ENCODE results near the gene TM4SF4.

The TM4SF4 gene

GRCh38 chr3:149527531-149528339 is 53.2 kb downstream of the TM4SF4 start:
- H3K36me3 ChIP-seq (ENCODE audit: low read length), result no peaks in the 10 kb centered on the region
- no peaks in the 10 kb centered on the region for H3K79me2 ChIP-seq (ENCODE audit: insufficient read depth, low read length)
- TF ChIP-seq EZH2phosphoT487 (conservative IDR thresholded peaks at IDR 0.05; ENCODE audit: low read length) (no peak), CTCF (IDR thresholded peaks at IDR 0.05; ENCODE audit: insufficient read depth, low read length, poor library complexity, severe bottlenecking) (no peak)
- no peaks in the 10 kb centered on the region for H3K27me3 ChIP-seq (ENCODE audit: low read length)
- no peaks in the 10 kb centered on the region for H3K9me2 ChIP-seq (replicated peaks; ENCODE audit: insufficient read depth, low read length)
- H3K4me2 ChIP-seq (ENCODE audit: low read depth, low read length, poor library complexity, severe bottlenecking), result no peak overlapping the region
- H3K4me3 ChIP-seq (ENCODE audit: insufficient read depth, low read length, poor library complexity, severe bottlenecking), result no peak overlapping the region
- H3F3A ChIP-seq (ENCODE audit: insufficient read depth), result no peaks in the 10 kb centered on the region
- H3K9me3 ChIP-seq (ENCODE audit: insufficient read depth, low read length), result no peaks in the 10 kb centered on the region
- H2AFZ ChIP-seq (ENCODE audit: low read depth, low read length, severe bottlenecking), result no peak overlapping the region
- no peak overlapping the region for H3K27ac ChIP-seq (ENCODE audit: low read depth, low read length)
- no peaks in the 10 kb centered on the region for H4K20me1 ChIP-seq (ENCODE audit: low read depth, low read length)
- H3K9ac ChIP-seq (ENCODE audit: low read length), result no peak overlapping the region

- no peaks in the 10 kb centered on the region for H3K27me3 ChIP-seq (ENCODE audit: low read length)
- H4K20me1 ChIP-seq (ENCODE audit: low read depth, low read length), result no peaks in the 10 kb centered on the region
- no peak for TF ChIP-seq EZH2phosphoT487 (conservative IDR thresholded peaks at IDR 0.05; ENCODE audit: low read length)
- TF ChIP-seq CTCF (IDR thresholded peaks at IDR 0.05; ENCODE audit: insufficient read depth, low read length, poor library complexity, severe bottlenecking), result no peak
- no peaks in the 10 kb centered on the region for H3K36me3 ChIP-seq (ENCODE audit: low read length)
- no peak overlapping the region for H2AFZ ChIP-seq (ENCODE audit: low read depth, low read length, severe bottlenecking)
- H3F3A ChIP-seq (ENCODE audit: insufficient read depth), result no peaks in the 10 kb centered on the region
- H3K27ac ChIP-seq (ENCODE audit: low read depth, low read length), result no peak overlapping the region
- no peaks in the 10 kb centered on the region for H3K9me3 ChIP-seq (ENCODE audit: insufficient read depth, low read length)
- H3K4me2 ChIP-seq (ENCODE audit: low read depth, low read length, poor library complexity, severe bottlenecking), result no peak overlapping the region
- H3K9me2 ChIP-seq (replicated peaks; ENCODE audit: insufficient read depth, low read length), result no peaks in the 10 kb centered on the region
- H3K4me3 ChIP-seq (ENCODE audit: insufficient read depth, low read length, poor library complexity, severe bottlenecking), result no peak overlapping the region
- H3K9ac ChIP-seq (ENCODE audit: low read length), result no peak overlapping the region
- H3K79me2 ChIP-seq (ENCODE audit: insufficient read depth, low read length), result no peaks in the 10 kb centered on the region
Observed at GRCh38 chr3:149528340-149528650, 53.8 kb downstream of the TM4SF4 start.

GRCh38 chr3:149529099-149529498 is 54.6 kb downstream of the TM4SF4 start:
- Histone ChIP-seq H3K27me3 (ENCODE audit: low read length) (no peaks in the 10 kb centered on the region), H3K27ac (ENCODE audit: low read depth, low read length) (no peak overlapping the region), H3K9me2 (replicated peaks; ENCODE audit: insufficient read depth, low read length) (no peaks in the 10 kb centered on the region), H2AFZ (ENCODE audit: low read depth, low read length, severe bottlenecking) (no peak overlapping the region), H3K4me3 (ENCODE audit: insufficient read depth, low read length, poor library complexity, severe bottlenecking) (no peak overlapping the region), H3F3A (ENCODE audit: insufficient read depth) (no peaks in the 10 kb centered on the region), H3K9me3 (ENCODE audit: insufficient read depth, low read length) (no peaks in the 10 kb centered on the region), H4K20me1 (ENCODE audit: low read depth, low read length) (no peaks in the 10 kb centered on the region), H3K4me2 (ENCODE audit: low read depth, low read length, poor library complexity, severe bottlenecking) (no peak overlapping the region), H3K9ac (ENCODE audit: low read length) (no peak overlapping the region), H3K36me3 (ENCODE audit: low read length) (no peaks in the 10 kb centered on the region), H3K79me2 (ENCODE audit: insufficient read depth, low read length) (no peaks in the 10 kb centered on the region)
- TF ChIP-seq CTCF (IDR thresholded peaks at IDR 0.05; ENCODE audit: insufficient read depth, low read length, poor library complexity, severe bottlenecking) (no peak), EZH2phosphoT487 (conservative IDR thresholded peaks at IDR 0.05; ENCODE audit: low read length) (no peak)

Measured in SU-DHL-6 (cell line).